WTC11 (cell line): ENCODE results near the gene FRMD5. TPM values are rescaled to one million over a fixed set of nuclear protein-coding genes. Genes with fewer than 3 reads are reported as not detected.

Source experiments
- ATAC-seq: fragments of 200-7000 bp; cut with Tn5 transposase; 2 replicates; pipeline ENCODE4 v1.10.0; 2021; ENCODE audit warnings: mild to moderate bottlenecking, moderate library complexity
- CTCF ChIA-PET: fragments of 300-600 bp; sonication (Branson Sonifier 250); formaldehyde crosslinking; loops from one replicate; lab custom pipeline; 2021; ENCODE audit warnings: antibody characterized with exemption; lab: Charles Lee
- POLR2A ChIA-PET: fragments of 350-600 bp; sonication (Branson Sonifier 250); formaldehyde crosslinking; loops from one replicate; lab custom pipeline; 2021; ENCODE audit warnings: antibody characterized with exemption; lab: Charles Lee
- DNase-seq: peaks from one replicate; pipeline ENCODE4 v3.0.0; 2021; ENCODE audit warnings: low spot score
- H3K27ac Mint-ChIP-seq: 2 replicates; pipeline ENCODE4 v1.8.0; 2021; ENCODE audit warnings: mixed read lengths
- H3K27me3 Mint-ChIP-seq: 2 replicates; pipeline ENCODE4 v1.8.0; 2021; ENCODE audit warnings: low read depth, mild to moderate bottlenecking, moderate library complexity, mixed read lengths
- H3K36me3 Mint-ChIP-seq: 2 replicates; pipeline ENCODE4 v1.8.0; 2021; ENCODE audit warnings: mixed read lengths
- H3K4me1 Mint-ChIP-seq: 2 replicates; pipeline ENCODE4 v1.8.0; 2022; ENCODE audit warnings: mixed read lengths
- H3K4me3 Mint-ChIP-seq: 2 replicates; pipeline ENCODE4 v1.8.0; 2021; ENCODE audit warnings: mild to moderate bottlenecking, moderate library complexity, mixed read lengths
- H3K9me3 Mint-ChIP-seq: 2 replicates; pipeline ENCODE4 v1.8.0; 2021; ENCODE audit warnings: mixed read lengths
- ATF1 ChIP-seq: sonication (generic); formaldehyde crosslinking; IDR thresholded peaks from 2 replicates; pipeline ENCODE4 v1.8.1; 2023; ENCODE audit warnings: mild to moderate bottlenecking, moderate library complexity, missing genetic modification reagents
- EMX1 ChIP-seq: fragments of 250-450 bp; sonication (Bioruptor Pico); IDR thresholded peaks from 2 replicates; pipeline ENCODE4 v1.8.0; 2021; ENCODE audit warnings: mild to moderate bottlenecking
- FOXP1 ChIP-seq: sonication (generic); formaldehyde crosslinking; IDR thresholded peaks from 2 replicates; pipeline ENCODE4 v1.8.0; 2022; ENCODE audit warnings: missing genetic modification reagents, mild to moderate bottlenecking, moderate library complexity, borderline replicate concordance
- JAZF1 ChIP-seq: fragments of 250-450 bp; sonication (Bioruptor Pico); IDR thresholded peaks from 2 replicates; pipeline ENCODE4 v1.9.0; 2021; ENCODE audit warnings: moderate library complexity, mild to moderate bottlenecking, inconsistent platforms
- NFYB ChIP-seq: sonication (generic); formaldehyde crosslinking; conservative IDR thresholded peaks from 2 replicates; pipeline ENCODE4 v1.8.0; 2022; ENCODE audit warnings: low read depth, missing genetic modification reagents
- NR2C2 ChIP-seq: sonication (generic); formaldehyde crosslinking; IDR thresholded peaks from 2 replicates; pipeline ENCODE4 v1.8.0; 2022; ENCODE audit warnings: mild to moderate bottlenecking, missing genetic modification reagents
- SOX15 ChIP-seq: fragments of 250-450 bp; sonication (Bioruptor Pico); IDR thresholded peaks from 2 replicates; pipeline ENCODE4 v1.9.0; 2021; ENCODE audit warnings: mild to moderate bottlenecking
- ZNF396 ChIP-seq: fragments of 250-450 bp; sonication (Bioruptor Pico); IDR thresholded peaks from 2 replicates; pipeline ENCODE4 v1.8.0; 2021; ENCODE audit warnings: mild to moderate bottlenecking, moderate library complexity, borderline replicate concordance
- total RNA-seq: library from RNA; stranded (reverse); gene quantifications from 3 replicates; pipeline ENCODE4 v1.2.3, GENCODE V29; 2021
- TF ChIP-seq, protein P1 (sequence below): fragments of 250-450 bp; sonication (Bioruptor Pico); IDR thresholded peaks from 2 replicates; pipeline ENCODE4 v1.9.0; 2021; ENCODE audit warnings: mild to moderate bottlenecking, borderline replicate concordance
- TF ChIP-seq, protein P2 (sequence below): sonication (generic); formaldehyde crosslinking; IDR thresholded peaks from 2 replicates; pipeline ENCODE4 v1.8.1; 2023; ENCODE audit warnings: mild to moderate bottlenecking, moderate library complexity, missing genetic modification reagents
- TF ChIP-seq, protein P3 (sequence below): sonication (generic); formaldehyde crosslinking; conservative IDR thresholded peaks from 2 replicates; pipeline ENCODE4 v1.8.1; 2023; ENCODE audit warnings: mild to moderate bottlenecking, low read depth, missing genetic modification reagents, moderate library complexity
- TF ChIP-seq, protein P4 (sequence below): sonication (generic); formaldehyde crosslinking; IDR thresholded peaks from 2 replicates; pipeline ENCODE4 v1.8.1; 2022; ENCODE audit warnings: missing genetic modification reagents, borderline replicate concordance
- TF ChIP-seq, protein P5 (sequence below): sonication (generic); formaldehyde crosslinking; IDR thresholded peaks from 2 replicates; pipeline ENCODE4 v1.8.1; 2022; ENCODE audit warnings: mild to moderate bottlenecking, missing genetic modification reagents, moderate library complexity, borderline replicate concordance
- TF ChIP-seq, protein P6 (sequence below): fragments of 250-450 bp; sonication (Bioruptor Pico); IDR thresholded peaks from 2 replicates; pipeline ENCODE4 v2.1.2; 2022; ENCODE audit warnings: mild to moderate bottlenecking, moderate library complexity

FRMD5 gene
- total RNA-seq, 1 experiment from 2014 or later, result 14.1 TPM

DNA sequence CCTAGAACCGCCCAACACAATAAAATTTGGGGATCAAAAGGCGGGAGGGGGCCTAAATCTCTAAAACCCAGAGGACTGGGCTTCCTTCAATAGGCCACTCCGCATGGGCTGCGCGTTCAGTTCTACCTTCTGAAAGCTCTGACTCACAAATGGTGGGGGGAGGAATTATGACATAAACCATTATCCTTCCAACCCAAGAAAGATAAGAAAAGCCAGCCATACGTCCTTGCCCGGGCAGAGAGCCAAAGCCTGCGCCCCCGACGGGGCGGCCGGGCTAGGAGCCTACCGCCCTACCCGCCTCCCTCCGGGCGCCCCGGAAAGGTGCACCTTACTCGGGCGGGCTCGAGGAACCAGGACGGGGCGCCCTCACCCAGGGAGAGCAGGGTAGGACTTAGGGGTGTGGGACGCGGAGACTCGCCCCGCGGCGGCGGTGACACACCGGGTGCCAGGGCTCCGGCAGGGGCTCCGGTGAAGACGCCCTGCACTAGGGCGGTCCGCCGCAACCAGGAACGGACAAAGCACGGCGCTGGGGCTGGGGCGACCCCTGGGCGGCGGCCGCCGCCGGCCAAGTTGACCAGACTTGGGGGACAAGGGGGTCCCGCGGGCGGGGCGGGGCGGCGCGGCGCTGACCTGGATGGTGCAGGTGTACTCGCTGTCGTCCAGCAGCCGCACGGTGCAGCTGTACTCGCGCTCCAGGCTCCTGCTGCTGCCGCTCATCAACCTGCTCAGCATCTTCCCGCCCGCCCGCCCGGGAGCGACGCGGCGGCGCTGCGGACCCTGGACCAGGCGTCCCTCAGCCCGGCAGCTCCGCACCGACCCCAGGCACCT lies 534 bp downstream of the FRMD5 start:
- no peaks in the 10 kb centered on the region for H3K9me3 Mint-ChIP-seq
- peak overlapping the region; percentile 94 for H3K4me3 Mint-ChIP-seq
- DNase-seq (no peak), ATAC-seq (peak; percentile 23)
- no peak overlapping the region for H3K27ac Mint-ChIP-seq
- peaks cover 30% of the 10 kb centered on the region for H3K4me1 Mint-ChIP-seq
- peaks cover 5% of the 10 kb centered on the region; the same call in 1 of the 2 replicates for H3K27me3 Mint-ChIP-seq
- no peaks in the 10 kb centered on the region for H3K36me3 Mint-ChIP-seq
- POLR2A ChIA-PET, result no interaction called here
- TF ChIP-seq, protein P1, sequence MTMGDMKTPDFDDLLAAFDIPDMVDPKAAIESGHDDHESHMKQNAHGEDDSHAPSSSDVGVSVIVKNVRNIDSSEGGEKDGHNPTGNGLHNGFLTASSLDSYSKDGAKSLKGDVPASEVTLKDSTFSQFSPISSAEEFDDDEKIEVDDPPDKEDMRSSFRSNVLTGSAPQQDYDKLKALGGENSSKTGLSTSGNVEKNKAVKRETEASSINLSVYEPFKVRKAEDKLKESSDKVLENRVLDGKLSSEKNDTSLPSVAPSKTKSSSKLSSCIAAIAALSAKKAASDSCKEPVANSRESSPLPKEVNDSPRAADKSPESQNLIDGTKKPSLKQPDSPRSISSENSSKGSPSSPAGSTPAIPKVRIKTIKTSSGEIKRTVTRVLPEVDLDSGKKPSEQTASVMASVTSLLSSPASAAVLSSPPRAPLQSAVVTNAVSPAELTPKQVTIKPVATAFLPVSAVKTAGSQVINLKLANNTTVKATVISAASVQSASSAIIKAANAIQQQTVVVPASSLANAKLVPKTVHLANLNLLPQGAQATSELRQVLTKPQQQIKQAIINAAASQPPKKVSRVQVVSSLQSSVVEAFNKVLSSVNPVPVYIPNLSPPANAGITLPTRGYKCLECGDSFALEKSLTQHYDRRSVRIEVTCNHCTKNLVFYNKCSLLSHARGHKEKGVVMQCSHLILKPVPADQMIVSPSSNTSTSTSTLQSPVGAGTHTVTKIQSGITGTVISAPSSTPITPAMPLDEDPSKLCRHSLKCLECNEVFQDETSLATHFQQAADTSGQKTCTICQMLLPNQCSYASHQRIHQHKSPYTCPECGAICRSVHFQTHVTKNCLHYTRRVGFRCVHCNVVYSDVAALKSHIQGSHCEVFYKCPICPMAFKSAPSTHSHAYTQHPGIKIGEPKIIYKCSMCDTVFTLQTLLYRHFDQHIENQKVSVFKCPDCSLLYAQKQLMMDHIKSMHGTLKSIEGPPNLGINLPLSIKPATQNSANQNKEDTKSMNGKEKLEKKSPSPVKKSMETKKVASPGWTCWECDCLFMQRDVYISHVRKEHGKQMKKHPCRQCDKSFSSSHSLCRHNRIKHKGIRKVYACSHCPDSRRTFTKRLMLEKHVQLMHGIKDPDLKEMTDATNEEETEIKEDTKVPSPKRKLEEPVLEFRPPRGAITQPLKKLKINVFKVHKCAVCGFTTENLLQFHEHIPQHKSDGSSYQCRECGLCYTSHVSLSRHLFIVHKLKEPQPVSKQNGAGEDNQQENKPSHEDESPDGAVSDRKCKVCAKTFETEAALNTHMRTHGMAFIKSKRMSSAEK, result no peak
- TF ChIP-seq, protein P2, sequence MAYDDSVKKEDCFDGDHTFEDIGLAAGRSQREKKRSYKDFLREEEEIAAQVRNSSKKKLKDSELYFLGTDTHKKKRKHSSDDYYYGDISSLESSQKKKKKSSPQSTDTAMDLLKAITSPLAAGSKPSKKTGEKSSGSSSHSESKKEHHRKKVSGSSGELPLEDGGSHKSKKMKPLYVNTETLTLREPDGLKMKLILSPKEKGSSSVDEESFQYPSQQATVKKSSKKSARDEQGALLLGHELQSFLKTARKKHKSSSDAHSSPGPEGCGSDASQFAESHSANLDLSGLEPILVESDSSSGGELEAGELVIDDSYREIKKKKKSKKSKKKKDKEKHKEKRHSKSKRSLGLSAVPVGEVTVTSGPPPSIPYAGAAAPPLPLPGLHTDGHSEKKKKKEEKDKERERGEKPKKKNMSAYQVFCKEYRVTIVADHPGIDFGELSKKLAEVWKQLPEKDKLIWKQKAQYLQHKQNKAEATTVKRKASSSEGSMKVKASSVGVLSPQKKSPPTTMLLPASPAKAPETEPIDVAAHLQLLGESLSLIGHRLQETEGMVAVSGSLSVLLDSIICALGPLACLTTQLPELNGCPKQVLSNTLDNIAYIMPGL (CRISPR knock-in tag), result peak; percentile 33; the same call in 1 of the 2 replicates
- CTCF ChIA-PET, result interaction anchor here (1.0 to 1.8 kb wide), 4 partner anchors 10 to 291 kb away, joined by 4 to 9 read pairs (median 4); no protein-coding TSS in a partner anchor

DNA sequence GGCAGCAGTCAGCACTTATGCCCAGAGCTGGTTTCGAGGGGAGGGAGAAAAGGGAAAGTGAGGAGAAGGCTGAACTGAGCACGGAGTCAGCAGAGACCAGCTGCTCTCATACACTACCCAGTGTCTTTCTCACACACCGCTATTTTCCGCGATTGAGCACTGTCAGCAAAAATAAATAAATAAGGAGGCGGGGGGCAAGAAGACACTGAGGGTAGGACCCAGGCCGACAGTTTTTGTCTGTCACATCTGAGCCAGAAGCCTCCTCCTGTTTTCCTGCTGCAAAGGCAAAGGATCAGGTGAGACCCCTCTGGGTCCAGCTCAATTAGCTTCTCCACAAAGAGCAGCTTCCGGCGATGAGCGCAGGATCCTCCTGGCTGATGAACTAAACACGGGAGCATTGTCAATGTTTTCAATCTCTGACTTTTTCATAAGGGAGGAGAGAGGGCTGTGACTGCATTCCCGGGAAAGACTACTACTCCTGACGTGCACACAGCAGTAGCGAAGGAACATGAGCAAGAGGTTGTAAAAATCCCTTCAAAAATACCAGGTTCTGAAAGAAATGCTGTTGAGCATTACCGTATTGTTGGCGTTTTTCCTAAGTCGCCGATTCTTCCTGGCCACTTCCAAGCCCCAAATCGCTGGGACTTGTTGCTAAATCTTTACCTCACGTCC lies 1.3 kb downstream of the FRMD5 start:
- Mint-ChIP-seq H3K4me1 (peaks cover 25% of the 10 kb centered on the region), H3K36me3 (no peaks in the 10 kb centered on the region), H3K27me3 (peaks cover 5% of the 10 kb centered on the region; the same call in 1 of the 2 replicates), H3K4me3 (peak overlapping the region; percentile 94), H3K27ac (no peak overlapping the region), H3K9me3 (no peaks in the 10 kb centered on the region)
- peak; percentile 22 for DNase-seq
- peak; percentile 4; the same call in 1 of the 2 replicates for ATAC-seq
- ChIA-PET CTCF (interaction anchor here (0.8 to 1.1 kb wide), 2 partner anchors 57 to 128 kb away, joined by 3 to 4 read pairs; no protein-coding TSS in a partner anchor), POLR2A (no interaction called here)
- no peak for TF ChIP-seq NFYB (CRISPR knock-in tag)
- no peak for TF ChIP-seq EMX1
- TF ChIP-seq, protein P3, sequence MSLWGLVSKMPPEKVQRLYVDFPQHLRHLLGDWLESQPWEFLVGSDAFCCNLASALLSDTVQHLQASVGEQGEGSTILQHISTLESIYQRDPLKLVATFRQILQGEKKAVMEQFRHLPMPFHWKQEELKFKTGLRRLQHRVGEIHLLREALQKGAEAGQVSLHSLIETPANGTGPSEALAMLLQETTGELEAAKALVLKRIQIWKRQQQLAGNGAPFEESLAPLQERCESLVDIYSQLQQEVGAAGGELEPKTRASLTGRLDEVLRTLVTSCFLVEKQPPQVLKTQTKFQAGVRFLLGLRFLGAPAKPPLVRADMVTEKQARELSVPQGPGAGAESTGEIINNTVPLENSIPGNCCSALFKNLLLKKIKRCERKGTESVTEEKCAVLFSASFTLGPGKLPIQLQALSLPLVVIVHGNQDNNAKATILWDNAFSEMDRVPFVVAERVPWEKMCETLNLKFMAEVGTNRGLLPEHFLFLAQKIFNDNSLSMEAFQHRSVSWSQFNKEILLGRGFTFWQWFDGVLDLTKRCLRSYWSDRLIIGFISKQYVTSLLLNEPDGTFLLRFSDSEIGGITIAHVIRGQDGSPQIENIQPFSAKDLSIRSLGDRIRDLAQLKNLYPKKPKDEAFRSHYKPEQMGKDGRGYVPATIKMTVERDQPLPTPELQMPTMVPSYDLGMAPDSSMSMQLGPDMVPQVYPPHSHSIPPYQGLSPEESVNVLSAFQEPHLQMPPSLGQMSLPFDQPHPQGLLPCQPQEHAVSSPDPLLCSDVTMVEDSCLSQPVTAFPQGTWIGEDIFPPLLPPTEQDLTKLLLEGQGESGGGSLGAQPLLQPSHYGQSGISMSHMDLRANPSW (CRISPR knock-in tag), result no peak
- TF ChIP-seq, protein P4, sequence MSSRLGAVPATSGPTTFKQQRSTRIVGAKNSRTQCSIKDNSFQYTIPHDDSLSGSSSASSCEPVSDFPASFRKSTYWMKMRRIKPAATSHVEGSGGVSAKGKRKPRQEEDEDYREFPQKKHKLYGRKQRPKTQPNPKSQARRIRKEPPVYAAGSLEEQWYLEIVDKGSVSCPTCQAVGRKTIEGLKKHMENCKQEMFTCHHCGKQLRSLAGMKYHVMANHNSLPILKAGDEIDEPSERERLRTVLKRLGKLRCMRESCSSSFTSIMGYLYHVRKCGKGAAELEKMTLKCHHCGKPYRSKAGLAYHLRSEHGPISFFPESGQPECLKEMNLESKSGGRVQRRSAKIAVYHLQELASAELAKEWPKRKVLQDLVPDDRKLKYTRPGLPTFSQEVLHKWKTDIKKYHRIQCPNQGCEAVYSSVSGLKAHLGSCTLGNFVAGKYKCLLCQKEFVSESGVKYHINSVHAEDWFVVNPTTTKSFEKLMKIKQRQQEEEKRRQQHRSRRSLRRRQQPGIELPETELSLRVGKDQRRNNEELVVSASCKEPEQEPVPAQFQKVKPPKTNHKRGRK (CRISPR knock-in tag), result no peak
- TF ChIP-seq JAZF1 (CRISPR knock-in tag), result no peak

DNA sequence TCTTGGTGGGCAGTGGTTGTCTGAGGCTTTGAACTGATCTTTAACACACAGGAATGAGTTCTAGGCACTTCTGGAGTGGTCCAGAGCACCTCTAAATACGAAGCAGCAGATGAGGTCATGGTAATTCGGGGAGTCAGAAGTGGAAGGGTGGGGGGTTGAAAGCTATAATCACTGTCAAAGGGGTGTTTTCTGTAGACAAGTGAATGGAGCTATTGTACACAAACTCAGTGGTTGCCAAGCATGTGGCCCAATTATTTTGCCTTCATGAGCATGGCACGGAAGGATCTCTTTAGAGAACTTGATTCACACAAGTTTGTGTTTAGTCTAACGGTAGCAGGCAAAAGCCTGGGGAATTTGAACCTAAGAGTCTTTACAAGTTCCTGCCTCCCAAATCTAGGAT lies 6.3 kb downstream of the FRMD5 start:
- CTCF ChIA-PET, result interaction anchor here (1.0 kb wide), 1 partner anchor 308 kb away, joined by 3 read pairs; no protein-coding TSS in a partner anchor
- H3K27me3 Mint-ChIP-seq, result peaks cover under 1% of the 10 kb centered on the region; the same call in 1 of the 2 replicates
- H3K36me3 Mint-ChIP-seq, result no peaks in the 10 kb centered on the region
- ATAC-seq (no peak), DNase-seq (no peak)
- no peak overlapping the region for H3K4me3 Mint-ChIP-seq
- H3K9me3 Mint-ChIP-seq, result no peaks in the 10 kb centered on the region
- H3K4me1 Mint-ChIP-seq, result peaks cover 25% of the 10 kb centered on the region
- POLR2A ChIA-PET, result no interaction called here
- peak overlapping the region; percentile 88; the same call in 1 of the 2 replicates for H3K27ac Mint-ChIP-seq
- TF ChIP-seq ZNF396 (CRISPR knock-in tag), result no peak
- no peak for TF ChIP-seq FOXP1
- TF ChIP-seq, protein P5, sequence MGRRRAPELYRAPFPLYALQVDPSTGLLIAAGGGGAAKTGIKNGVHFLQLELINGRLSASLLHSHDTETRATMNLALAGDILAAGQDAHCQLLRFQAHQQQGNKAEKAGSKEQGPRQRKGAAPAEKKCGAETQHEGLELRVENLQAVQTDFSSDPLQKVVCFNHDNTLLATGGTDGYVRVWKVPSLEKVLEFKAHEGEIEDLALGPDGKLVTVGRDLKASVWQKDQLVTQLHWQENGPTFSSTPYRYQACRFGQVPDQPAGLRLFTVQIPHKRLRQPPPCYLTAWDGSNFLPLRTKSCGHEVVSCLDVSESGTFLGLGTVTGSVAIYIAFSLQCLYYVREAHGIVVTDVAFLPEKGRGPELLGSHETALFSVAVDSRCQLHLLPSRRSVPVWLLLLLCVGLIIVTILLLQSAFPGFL (CRISPR knock-in tag), result no peak
- TF ChIP-seq SOX15 (CRISPR knock-in tag), result no peak
- TF ChIP-seq, protein P6, sequence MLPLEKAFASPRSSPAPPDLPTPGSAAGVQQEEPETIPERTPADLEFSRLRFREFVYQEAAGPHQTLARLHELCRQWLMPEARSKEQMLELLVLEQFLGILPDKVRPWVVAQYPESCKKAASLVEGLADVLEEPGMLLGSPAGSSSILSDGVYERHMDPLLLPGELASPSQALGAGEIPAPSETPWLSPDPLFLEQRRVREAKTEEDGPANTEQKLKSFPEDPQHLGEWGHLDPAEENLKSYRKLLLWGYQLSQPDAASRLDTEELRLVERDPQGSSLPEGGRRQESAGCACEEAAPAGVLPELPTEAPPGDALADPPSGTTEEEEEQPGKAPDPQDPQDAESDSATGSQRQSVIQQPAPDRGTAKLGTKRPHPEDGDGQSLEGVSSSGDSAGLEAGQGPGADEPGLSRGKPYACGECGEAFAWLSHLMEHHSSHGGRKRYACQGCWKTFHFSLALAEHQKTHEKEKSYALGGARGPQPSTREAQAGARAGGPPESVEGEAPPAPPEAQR (CRISPR knock-in tag), result no peak
- TF ChIP-seq ATF1 (CRISPR knock-in tag), result no peak
- TF ChIP-seq NR2C2 (CRISPR knock-in tag), result no peak
